K562 (cell line): ENCODE results near the gene MLX. TPM values are rescaled to one million over a fixed set of nuclear protein-coding genes. Genes with fewer than 3 reads are reported as not detected.
A peak's percentile ranks its signal among the peaks of the same experiment; 100 is the strongest.

Experiments used
- ARNT ChIP-seq, 2 experiments: fragments of 450-650 bp; IDR thresholded peaks; 2 replicates each; pipeline ENCODE4 v1.6.1; 2016; ENCODE audit warnings: mild to moderate bottlenecking in 1 of 2
- BCL6 ChIP-seq: fragments of 250-450 bp; sonication (Bioruptor Pico); IDR thresholded peaks from 2 replicates; pipeline ENCODE4 v1.4.0; 2020
- CBFA2T3 ChIP-seq: fragments of 450-650 bp; IDR thresholded peaks from 2 replicates; pipeline ENCODE4 v1.6.1; 2017
- CREM ChIP-seq: IDR thresholded peaks from 2 replicates; pipeline ENCODE4 v1.6.1; 2014; ENCODE audit warnings: antibody characterized with exemption, low read depth
- ELF4 ChIP-seq: fragments of 450-650 bp; formaldehyde crosslinking; IDR thresholded peaks from 2 replicates; pipeline ENCODE4 v1.4.0; 2022; ENCODE audit warnings: missing genetic modification characterization
- FOXK1 ChIP-seq: sonication (generic); formaldehyde crosslinking; IDR thresholded peaks from 2 replicates; pipeline ENCODE4 v1.8.0; 2022; ENCODE audit warnings: missing genetic modification reagents, mild to moderate bottlenecking, borderline replicate concordance
- HDAC8 ChIP-seq: fragments of 450-650 bp; IDR thresholded peaks from 2 replicates; pipeline ENCODE4 v1.6.1; 2016; ENCODE audit warnings: mild to moderate bottlenecking, missing genetic modification characterization, moderate library complexity, missing compliant biosample characterization
- HNRNPUL1 ChIP-seq: fragments of 200-400 bp; formaldehyde crosslinking; IDR thresholded peaks from 2 replicates; pipeline ENCODE4 v1.6.1; 2017; ENCODE audit warnings: low read length
- IFI16 ChIP-seq: fragments of 250-450 bp; sonication (Bioruptor Pico); IDR thresholded peaks from 2 replicates; pipeline ENCODE4 v2.1.2; 2022; ENCODE audit warnings: mild to moderate bottlenecking, inconsistent platforms
- JUN ChIP-seq, 2 experiments: sonication (generic) in 1 of 2; formaldehyde crosslinking in 1 of 2; IDR thresholded peaks; 2 replicates each; pipeline versions ENCODE4 v1.6.1 to v1.8.0; 2012 to 2022; ENCODE audit warnings: borderline replicate concordance in 2 of 2, mild to moderate bottlenecking in 2 of 2, improper control_type of control experiment in 1 of 2, low read depth in 1 of 2, low read length in 1 of 2, missing genetic modification reagents in 1 of 2
- MEIS2 ChIP-seq: fragments of 450-650 bp; IDR thresholded peaks from 2 replicates; pipeline ENCODE4 v1.6.1; 2014; ENCODE audit warnings: mild to moderate bottlenecking; ENCODE audit not compliant: partially characterized antibody
- NONO ChIP-seq, 2 experiments: fragments of 200-400 bp in 1 of 2; fragments of 450-650 bp in 1 of 2; formaldehyde crosslinking in 1 of 2; IDR thresholded peaks; 2 replicates each; pipeline ENCODE4 v1.6.1; 2017; ENCODE audit warnings: low read depth in 2 of 2, mild to moderate bottlenecking in 2 of 2, moderate library complexity in 2 of 2, low read length in 1 of 2
- OTX1 ChIP-seq: fragments of 450-650 bp; formaldehyde crosslinking; IDR thresholded peaks from 2 replicates; pipeline ENCODE4 v1.4.0; 2022; ENCODE audit warnings: mild to moderate bottlenecking
- RBM25 ChIP-seq: fragments of 200-400 bp; formaldehyde crosslinking; IDR thresholded peaks from 2 replicates; pipeline ENCODE4 v1.6.1; 2018; ENCODE audit warnings: low read length, low read depth, moderate library complexity; ENCODE audit not compliant: severe bottlenecking
- RBM34 ChIP-seq: fragments of 200-400 bp; formaldehyde crosslinking; IDR thresholded peaks from 2 replicates; pipeline ENCODE4 v1.6.1; 2018; ENCODE audit warnings: low read length, borderline replicate concordance; ENCODE audit not compliant: insufficient read depth
- SRSF7 ChIP-seq: fragments of 200-400 bp; formaldehyde crosslinking; optimal IDR thresholded peaks from 2 replicates; pipeline ENCODE3; 2017; ENCODE audit warnings: mild to moderate bottlenecking, low read depth, low read length
- ZBTB26 ChIP-seq: fragments of 450-650 bp; formaldehyde crosslinking; IDR thresholded peaks from 2 replicates; pipeline ENCODE4 v1.4.0; 2022; ENCODE audit warnings: missing genetic modification characterization
- ZSCAN29 ChIP-seq: fragments of 450-650 bp; IDR thresholded peaks from 2 replicates; pipeline ENCODE4 v1.6.1; 2017
- ZZZ3 ChIP-seq: fragments of 450-650 bp; IDR thresholded peaks from 2 replicates; pipeline ENCODE4 v1.6.1; 2016; ENCODE audit warnings: antibody characterized with exemption, mild to moderate bottlenecking, moderate library complexity
- polyA plus RNA-seq, 8 experiments: library from polyadenylated mRNA; depleted of rRNA in 4 of 8; stranded (reverse) in 5 of 8; unstranded in 3 of 8; fragments of >200 nt; fragmentation: Nextera tagmentation in 2 of 8; fragmentation: Illumina TruSeq in 1 of 8; extraction: Ambion mirVana in 2 of 8; extraction: Trizol in 1 of 8; gene quantifications; 2 replicates each; pipeline versions ENCODE4 v1.2.1 to v1.2.3, GENCODE V29; 2011 to 2014; ENCODE audit warnings: inconsistent platforms in 1 of 8, missing spikeins in 1 of 8
- total RNA-seq, 7 experiments: library from RNA; depleted of rRNA in 6 of 7; stranded (reverse); fragments of >200 nt in 6 of 7; fragmentation: Illumina TruSeq in 2 of 7; extraction: Trizol in 2 of 7; gene quantifications; 2 replicates each; pipeline versions ENCODE4 v1.2.1 to v1.2.3, GENCODE V29; 2011 to 2021; ENCODE audit warnings: low replicate concordance in 1 of 7
- TF ChIP-seq, protein P1 (sequence below): fragments of 250-450 bp; sonication (Bioruptor Pico); IDR thresholded peaks from 2 replicates; pipeline ENCODE4 v1.9.0; 2021; ENCODE audit warnings: mild to moderate bottlenecking, inconsistent platforms
- TF ChIP-seq, protein P2 (sequence below): IDR thresholded peaks from 2 replicates; pipeline ENCODE4 v1.6.1; 2012; ENCODE audit warnings: low read depth, low read length, improper control_type of control experiment, borderline replicate concordance
- TF ChIP-seq, protein P3 (sequence below): fragments of 450-650 bp; conservative IDR thresholded peaks from 2 replicates; pipeline ENCODE4 v1.6.1; 2016; ENCODE audit warnings: missing genetic modification characterization, low read depth, mild to moderate bottlenecking, control low read depth, missing compliant biosample characterization

Gene MLX
- total and polyA plus RNA-seq, 9 of the 15 experiments (the other 6 are each of a cell fraction or from before 2014, with no cell fraction given), result 42.9 to 100 (median 58.9) TPM

DNA sequence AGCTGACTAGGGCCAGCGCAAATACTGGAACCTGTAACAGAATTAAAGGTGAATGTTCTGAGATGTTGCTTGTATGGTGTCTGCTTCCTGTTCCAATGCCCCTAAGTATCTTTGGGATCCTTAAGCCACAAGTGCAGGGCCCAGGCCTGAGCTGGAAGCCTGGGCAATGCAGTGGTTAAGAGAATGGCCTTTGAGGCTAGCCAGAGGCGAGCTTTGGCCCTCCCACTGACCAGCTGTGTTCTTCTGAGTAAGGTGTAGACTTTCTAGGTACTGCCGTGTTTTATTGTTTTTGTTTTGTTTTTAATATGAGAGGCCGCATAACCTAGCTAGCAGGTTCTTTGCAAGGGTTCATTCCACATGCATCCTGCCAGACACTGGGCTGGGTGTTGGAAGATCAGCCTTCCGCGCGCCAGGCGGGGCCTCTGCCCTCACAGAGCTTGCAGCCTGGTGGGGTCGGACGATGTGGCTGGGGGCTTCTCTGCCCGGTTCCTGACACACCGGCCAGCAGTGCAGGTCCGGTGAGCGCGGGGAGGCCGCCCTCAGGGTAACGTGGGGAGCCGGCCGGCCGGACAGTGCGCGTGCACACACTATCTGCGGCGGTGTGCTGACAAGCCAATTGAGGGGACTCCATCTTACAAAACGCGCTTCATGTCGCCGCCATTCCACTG lies 551 bp upstream of the MLX start (continued):
- TF ChIP-seq, protein P1, sequence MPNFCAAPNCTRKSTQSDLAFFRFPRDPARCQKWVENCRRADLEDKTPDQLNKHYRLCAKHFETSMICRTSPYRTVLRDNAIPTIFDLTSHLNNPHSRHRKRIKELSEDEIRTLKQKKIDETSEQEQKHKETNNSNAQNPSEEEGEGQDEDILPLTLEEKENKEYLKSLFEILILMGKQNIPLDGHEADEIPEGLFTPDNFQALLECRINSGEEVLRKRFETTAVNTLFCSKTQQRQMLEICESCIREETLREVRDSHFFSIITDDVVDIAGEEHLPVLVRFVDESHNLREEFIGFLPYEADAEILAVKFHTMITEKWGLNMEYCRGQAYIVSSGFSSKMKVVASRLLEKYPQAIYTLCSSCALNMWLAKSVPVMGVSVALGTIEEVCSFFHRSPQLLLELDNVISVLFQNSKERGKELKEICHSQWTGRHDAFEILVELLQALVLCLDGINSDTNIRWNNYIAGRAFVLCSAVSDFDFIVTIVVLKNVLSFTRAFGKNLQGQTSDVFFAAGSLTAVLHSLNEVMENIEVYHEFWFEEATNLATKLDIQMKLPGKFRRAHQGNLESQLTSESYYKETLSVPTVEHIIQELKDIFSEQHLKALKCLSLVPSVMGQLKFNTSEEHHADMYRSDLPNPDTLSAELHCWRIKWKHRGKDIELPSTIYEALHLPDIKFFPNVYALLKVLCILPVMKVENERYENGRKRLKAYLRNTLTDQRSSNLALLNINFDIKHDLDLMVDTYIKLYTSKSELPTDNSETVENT (CRISPR knock-in tag), result peak; percentile 54; the same call in 1 of the 2 replicates
- TF ChIP-seq ARNT (IDR thresholded peaks at IDR 0.05), result no peak
- TF ChIP-seq CBFA2T3, result no peak
- no peak for TF ChIP-seq NONO (IDR thresholded peaks at IDR 0.05; ENCODE audit: low read depth in 2 of 2, low read length in 1 of 2)
- TF ChIP-seq HDAC8 (tag), result peak; percentile 59; the same call in 1 of the 2 replicates
- 0 out of 2 replicates have a peak, but pooled peaks have one; percentile 34 for TF ChIP-seq IFI16 (CRISPR knock-in tag)
- TF ChIP-seq BCL6 (CRISPR knock-in tag), result no peak
- TF ChIP-seq ZZZ3, result no peak
- TF ChIP-seq RBM34, result no peak
- TF ChIP-seq FOXK1 (CRISPR knock-in tag), result no peak
- no peak for TF ChIP-seq RBM25
- TF ChIP-seq CREM, result 0 out of 2 replicates have a peak, but pooled peaks have one; percentile 8
- TF ChIP-seq ZSCAN29, result no peak
- TF ChIP-seq JUN (IDR thresholded peaks at IDR 0.05; ENCODE audit: borderline replicate concordance, low read depth, low read length), result no peak
- TF ChIP-seq JUN (CRISPR knock-in tag; IDR thresholded peaks at IDR 0.05; ENCODE audit: borderline replicate concordance), result no peak
- TF ChIP-seq, protein P2, sequence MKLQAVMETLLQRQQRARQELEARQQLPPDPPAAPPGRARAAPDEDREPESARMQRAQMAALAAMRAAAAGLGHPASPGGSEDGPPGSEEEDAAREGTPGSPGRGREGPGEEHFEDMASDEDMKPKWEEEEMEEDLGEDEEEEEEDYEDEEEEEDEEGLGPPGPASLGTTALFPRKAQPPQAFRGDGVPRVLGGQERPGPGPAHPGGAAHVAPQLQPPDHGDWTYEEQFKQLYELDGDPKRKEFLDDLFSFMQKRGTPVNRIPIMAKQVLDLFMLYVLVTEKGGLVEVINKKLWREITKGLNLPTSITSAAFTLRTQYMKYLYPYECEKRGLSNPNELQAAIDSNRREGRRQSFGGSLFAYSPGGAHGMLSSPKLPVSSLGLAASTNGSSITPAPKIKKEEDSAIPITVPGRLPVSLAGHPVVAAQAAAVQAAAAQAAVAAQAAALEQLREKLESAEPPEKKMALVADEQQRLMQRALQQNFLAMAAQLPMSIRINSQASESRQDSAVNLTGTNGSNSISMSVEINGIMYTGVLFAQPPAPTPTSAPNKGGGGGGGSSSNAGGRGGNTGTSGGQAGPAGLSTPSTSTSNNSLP, result no peak
- TF ChIP-seq ELF4 (CRISPR knock-in tag), result 0 out of 2 replicates have a peak, but pooled peaks have one; percentile 32
- TF ChIP-seq SRSF7, result no peak
- TF ChIP-seq HNRNPUL1, result no peak
- TF ChIP-seq OTX1, result peak; percentile 83
- TF ChIP-seq ZBTB26 (CRISPR knock-in tag), result 0 out of 2 replicates have a peak, but pooled peaks have one; percentile 73
- TF ChIP-seq, protein P3, sequence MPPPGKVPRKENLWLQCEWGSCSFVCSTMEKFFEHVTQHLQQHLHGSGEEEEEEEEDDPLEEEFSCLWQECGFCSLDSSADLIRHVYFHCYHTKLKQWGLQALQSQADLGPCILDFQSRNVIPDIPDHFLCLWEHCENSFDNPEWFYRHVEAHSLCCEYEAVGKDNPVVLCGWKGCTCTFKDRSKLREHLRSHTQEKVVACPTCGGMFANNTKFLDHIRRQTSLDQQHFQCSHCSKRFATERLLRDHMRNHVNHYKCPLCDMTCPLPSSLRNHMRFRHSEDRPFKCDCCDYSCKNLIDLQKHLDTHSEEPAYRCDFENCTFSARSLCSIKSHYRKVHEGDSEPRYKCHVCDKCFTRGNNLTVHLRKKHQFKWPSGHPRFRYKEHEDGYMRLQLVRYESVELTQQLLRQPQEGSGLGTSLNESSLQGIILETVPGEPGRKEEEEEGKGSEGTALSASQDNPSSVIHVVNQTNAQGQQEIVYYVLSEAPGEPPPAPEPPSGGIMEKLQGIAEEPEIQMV, result no peak
- no peak for TF ChIP-seq MEIS2
